Neural crest cell (in vitro differentiated cells): ENCODE data around the gene RAB36. TPM values are rescaled to one million over a fixed set of nuclear protein-coding genes. Genes with fewer than 3 reads are reported as not detected.
A peak's percentile ranks its signal among the peaks of the same experiment; 100 is the strongest.

ENCODE experiments used
- DNase-seq: peaks from one replicate; pipeline ENCODE4 v3.0.0; 2021; ENCODE audit warnings: low read depth, mixed read lengths, low spot score
- H3K27ac Mint-ChIP-seq: one replicate; pipeline ENCODE4 v1.8.0; 2021; ENCODE audit warnings: mild to moderate bottlenecking, mixed read lengths; ENCODE audit not compliant: unreplicated experiment
- H3K27me3 Mint-ChIP-seq: 2 replicates; pipeline ENCODE4 v1.8.0; 2021; ENCODE audit warnings: low read depth, mild to moderate bottlenecking, mixed read lengths
- H3K36me3 Mint-ChIP-seq: 2 replicates; pipeline ENCODE4 v1.8.0; 2021; ENCODE audit warnings: low read depth, mild to moderate bottlenecking, mixed read lengths
- H3K4me1 Mint-ChIP-seq: 2 replicates; pipeline ENCODE4 v1.8.0; 2021; ENCODE audit warnings: mixed read lengths
- H3K4me3 Mint-ChIP-seq: one replicate; pipeline ENCODE4 v1.8.0; 2021; ENCODE audit warnings: mild to moderate bottlenecking, mixed read lengths
- H3K9me3 Mint-ChIP-seq: 2 replicates; pipeline ENCODE4 v1.8.0; 2021; ENCODE audit warnings: mixed read lengths
- total RNA-seq: library from RNA; stranded (reverse); gene quantifications from 2 replicates; pipeline ENCODE4 v1.2.1, GENCODE V29; 2021
- TF ChIP-seq, protein P1 (sequence below): fragments of 200-600 bp; sonication (generic); conservative IDR thresholded peaks from 2 replicates; pipeline ENCODE4 v1.5.0; 2021; ENCODE audit warnings: antibody characterized with exemption, mild to moderate bottlenecking

Gene RAB36
- total RNA-seq, 1 donor from 2014 or later = 14.4 TPM

DNA sequence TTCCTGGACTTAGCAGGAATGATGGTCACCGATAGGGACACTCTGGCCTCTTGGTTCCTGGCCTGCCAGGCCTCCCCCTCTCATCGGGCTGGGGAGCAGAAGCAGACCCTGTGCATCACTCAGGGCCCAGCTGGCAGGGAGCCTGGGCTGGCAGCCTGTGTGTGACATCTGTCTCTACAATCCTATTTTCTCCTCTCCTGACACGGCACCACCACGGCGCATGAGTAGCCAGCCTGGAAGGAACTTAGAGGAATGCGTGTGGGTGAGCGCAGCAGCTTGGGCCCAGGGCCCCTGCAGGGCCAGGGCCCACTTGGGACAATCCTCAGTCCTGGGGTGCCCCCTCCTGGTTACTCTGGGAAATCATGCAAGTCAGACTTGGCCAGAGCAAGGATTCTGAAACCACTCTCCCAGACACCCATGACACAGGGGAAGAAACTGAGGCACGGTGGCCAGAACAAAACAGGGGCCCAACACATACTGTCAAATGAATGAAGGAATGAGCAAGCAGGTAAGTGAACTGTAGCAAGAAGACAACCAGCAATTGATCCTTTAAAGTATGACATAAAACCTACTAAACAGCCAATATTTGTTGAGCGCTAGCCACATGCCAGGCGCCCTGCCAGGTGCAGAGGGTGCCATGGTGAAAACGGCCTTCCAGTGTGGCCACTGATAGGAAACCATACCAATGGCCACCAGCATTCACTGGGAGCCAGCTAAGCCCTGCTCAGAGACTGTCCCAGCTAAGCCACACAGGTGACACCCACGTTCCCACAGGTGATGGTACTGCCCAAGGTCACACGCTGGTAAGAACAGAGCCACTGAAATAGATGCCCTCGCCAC is 16.8 kb upstream of the RAB36 start:
- DNase-seq = peak; percentile 84
- TF ChIP-seq, protein P1, sequence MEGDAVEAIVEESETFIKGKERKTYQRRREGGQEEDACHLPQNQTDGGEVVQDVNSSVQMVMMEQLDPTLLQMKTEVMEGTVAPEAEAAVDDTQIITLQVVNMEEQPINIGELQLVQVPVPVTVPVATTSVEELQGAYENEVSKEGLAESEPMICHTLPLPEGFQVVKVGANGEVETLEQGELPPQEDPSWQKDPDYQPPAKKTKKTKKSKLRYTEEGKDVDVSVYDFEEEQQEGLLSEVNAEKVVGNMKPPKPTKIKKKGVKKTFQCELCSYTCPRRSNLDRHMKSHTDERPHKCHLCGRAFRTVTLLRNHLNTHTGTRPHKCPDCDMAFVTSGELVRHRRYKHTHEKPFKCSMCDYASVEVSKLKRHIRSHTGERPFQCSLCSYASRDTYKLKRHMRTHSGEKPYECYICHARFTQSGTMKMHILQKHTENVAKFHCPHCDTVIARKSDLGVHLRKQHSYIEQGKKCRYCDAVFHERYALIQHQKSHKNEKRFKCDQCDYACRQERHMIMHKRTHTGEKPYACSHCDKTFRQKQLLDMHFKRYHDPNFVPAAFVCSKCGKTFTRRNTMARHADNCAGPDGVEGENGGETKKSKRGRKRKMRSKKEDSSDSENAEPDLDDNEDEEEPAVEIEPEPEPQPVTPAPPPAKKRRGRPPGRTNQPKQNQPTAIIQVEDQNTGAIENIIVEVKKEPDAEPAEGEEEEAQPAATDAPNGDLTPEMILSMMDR = peak; percentile 89
- Mint-ChIP-seq H3K27ac (no peak overlapping the region), H3K36me3 (no peaks in the 10 kb centered on the region), H3K9me3 (no peaks in the 10 kb centered on the region), H3K4me1 (peaks cover 6% of the 10 kb centered on the region), H3K4me3 (no peak overlapping the region), H3K27me3 (peaks cover 3% of the 10 kb centered on the region)

DNA sequence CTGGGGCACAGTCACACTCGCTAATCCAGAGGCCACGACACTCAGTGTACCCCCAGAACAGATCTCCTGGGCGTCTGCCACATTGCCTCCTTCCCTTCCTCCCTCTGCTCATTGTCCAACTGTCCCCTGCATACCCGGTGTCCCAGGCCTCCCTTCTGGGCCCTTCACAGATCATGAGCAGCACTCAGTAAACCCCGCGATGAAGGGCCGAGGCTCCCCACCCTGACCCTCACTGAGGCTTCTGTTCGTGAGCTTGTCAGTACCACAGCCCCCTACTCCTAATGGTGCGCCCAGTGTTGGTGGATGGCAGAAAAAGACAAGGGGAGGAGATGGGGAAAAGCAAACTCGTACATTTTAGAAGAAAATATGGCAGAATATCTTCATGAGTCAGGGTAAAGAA is 16.1 kb upstream of the RAB36 start:
- Mint-ChIP-seq H3K9me3 (no peaks in the 10 kb centered on the region), H3K4me3 (peak overlapping the region; percentile 15), H3K27ac (no peak overlapping the region), H3K27me3 (peaks cover 3% of the 10 kb centered on the region), H3K36me3 (no peaks in the 10 kb centered on the region), H3K4me1 (peaks cover 6% of the 10 kb centered on the region)
- DNase-seq = no peak
- TF ChIP-seq, protein P1 = no peak

DNA sequence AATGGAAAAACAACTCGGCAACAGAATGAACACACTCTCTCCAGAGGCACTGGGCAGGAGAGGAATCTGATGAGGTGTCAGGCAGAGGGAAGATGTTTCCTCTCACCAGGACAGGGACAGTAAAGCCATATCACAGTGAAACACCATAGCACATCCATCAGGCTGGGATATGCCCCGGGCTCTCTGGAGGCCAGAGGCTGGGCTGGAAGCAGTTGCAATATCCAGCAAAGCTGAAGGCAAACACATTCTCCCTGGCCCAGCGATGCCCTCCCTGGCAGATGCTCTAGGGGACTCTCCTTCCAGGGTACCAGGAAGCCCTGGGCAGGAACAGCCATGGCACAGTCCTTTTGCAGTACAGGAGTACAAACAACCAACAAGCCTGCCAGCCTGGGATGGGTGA is 14.6 kb upstream of the RAB36 start:
- Mint-ChIP-seq H3K27ac (no peak overlapping the region), H3K9me3 (no peaks in the 10 kb centered on the region), H3K36me3 (no peaks in the 10 kb centered on the region), H3K27me3 (peaks cover 3% of the 10 kb centered on the region), H3K4me3 (no peak overlapping the region), H3K4me1 (peaks cover 6% of the 10 kb centered on the region)
- DNase-seq = no peak
- TF ChIP-seq, protein P1 = no peak

DNA sequence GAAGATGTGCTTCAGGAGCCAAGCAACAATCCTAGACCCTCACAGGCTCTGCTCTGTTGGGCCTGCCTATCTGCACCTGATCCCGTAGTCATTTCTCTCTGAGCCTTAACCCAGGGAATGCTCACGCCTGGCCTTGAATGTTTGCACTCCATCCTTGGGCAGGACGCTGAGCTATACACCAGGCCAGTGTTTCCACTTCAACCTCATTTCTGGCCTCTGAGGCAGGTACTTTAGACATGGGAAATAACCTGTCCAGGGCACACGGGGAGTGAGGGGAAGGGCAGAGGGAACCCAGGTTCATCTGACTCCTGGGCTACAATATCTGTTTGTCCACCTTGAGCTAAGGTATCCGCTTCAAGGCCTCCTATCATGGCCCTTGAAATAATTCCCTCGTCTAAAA is 13.3 kb upstream of the RAB36 start:
- Mint-ChIP-seq H3K27ac (no peak overlapping the region), H3K27me3 (peaks cover 3% of the 10 kb centered on the region), H3K36me3 (no peaks in the 10 kb centered on the region), H3K4me1 (peaks cover 6% of the 10 kb centered on the region), H3K4me3 (no peak overlapping the region), H3K9me3 (no peaks in the 10 kb centered on the region)
- no peak for DNase-seq
- TF ChIP-seq, protein P1 = no peak

DNA sequence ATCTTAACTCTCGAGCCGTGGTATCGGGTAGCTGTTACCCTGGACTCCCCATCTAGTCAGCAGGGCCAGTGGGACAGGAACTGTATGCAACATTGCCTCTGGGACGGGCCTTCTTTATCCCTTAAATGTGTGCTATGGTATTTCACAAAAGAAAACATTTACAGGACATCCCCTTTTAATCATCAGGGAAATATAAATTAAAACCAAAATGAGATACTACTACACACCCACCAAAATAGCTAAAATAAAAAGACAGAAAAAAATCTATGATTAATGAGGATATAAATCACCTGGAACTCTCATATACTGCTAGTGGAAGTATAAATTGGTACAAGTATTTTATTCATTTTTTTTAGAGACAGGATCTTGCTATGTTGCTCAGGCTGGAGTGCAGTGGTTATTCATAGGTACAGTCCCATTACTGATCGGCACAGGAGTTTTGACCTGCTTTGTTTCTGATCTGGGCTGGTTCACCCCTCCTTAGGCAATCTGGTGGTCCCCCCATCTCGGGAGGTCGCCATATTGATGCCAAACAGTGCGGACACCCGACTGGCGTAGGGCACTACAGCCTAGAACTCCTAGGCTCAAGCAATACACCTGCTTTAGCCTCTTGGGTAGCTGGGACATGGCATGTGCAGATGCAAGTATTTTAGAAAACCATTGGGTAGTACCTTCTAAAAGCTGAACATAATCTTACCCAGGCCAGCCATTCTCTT is 12.7 kb upstream of the RAB36 start:
- H3K4me3 Mint-ChIP-seq = no peak overlapping the region
- H3K27ac Mint-ChIP-seq = no peak overlapping the region
- peaks cover 6% of the 10 kb centered on the region for H3K4me1 Mint-ChIP-seq
- H3K27me3 Mint-ChIP-seq = peaks cover 3% of the 10 kb centered on the region
- DNase-seq = no peak
- TF ChIP-seq, protein P1 = no peak
- no peaks in the 10 kb centered on the region for H3K36me3 Mint-ChIP-seq
- H3K9me3 Mint-ChIP-seq = no peaks in the 10 kb centered on the region
